GM12878 (cell line): ENCODE data around the gene ABHD8. TPM values are rescaled to one million over a fixed set of nuclear protein-coding genes. Genes with fewer than 3 reads are reported as not detected.
A peak's percentile ranks its signal among the peaks of the same experiment; 100 is the strongest.

Source experiments
- ATAC-seq: fragments of 200-7000 bp; cut with Tn5 transposase; 3 replicates; pipeline ENCODE4 v1.9.1; 2020; ENCODE audit warnings: mild to moderate bottlenecking, moderate library complexity
- BruUV-seq: library from RNA; stranded (reverse); fragments of 400-500 nt; replicated peaks from 2 replicates; lab custom pipeline; 2021; lab: Mats Ljungman, UMichigan
- CTCF ChIA-PET: fragments of 300-600 bp; sonication (Branson Sonifier 250); formaldehyde crosslinking; extraction: SDS; loops from one replicate; lab custom pipeline; 2021; ENCODE audit warnings: inconsistent platforms; lab: Yijun Ruan, JAX
- POLR2A ChIA-PET: fragments of 350-600 bp; formaldehyde crosslinking; extraction: SDS; loops from one replicate; lab custom pipeline; 2021; ENCODE audit warnings: inconsistent platforms; lab: Charles Lee
- RAD21 ChIA-PET: fragments of 300-600 bp; sonication (Branson Sonifier 250); formaldehyde crosslinking; loops from one replicate; lab custom pipeline; 2023; ENCODE audit warnings: antibody characterized with exemption; ENCODE audit not compliant: unreplicated experiment; lab: Charles Lee
- SMC1A ChIA-PET: fragments of 300-600 bp; sonication (Branson Sonifier 250); formaldehyde crosslinking; loops from one replicate; lab custom pipeline; 2023; ENCODE audit not compliant: unreplicated experiment, uncharacterized antibody; lab: Charles Lee
- DNase-seq: peaks from one replicate; pipeline ENCODE4 v3.0.0-alpha.2; 2011; ENCODE audit warnings: low read depth, low spot score
- FAIRE-seq: peaks from 3 replicates; lab custom pipeline; 2011; peaks lifted over from hg19 to GRCh38; lab: Jason Lieb, UNC
- H2AFZ ChIP-seq: 2 replicates; pipeline ENCODE4 v1.6.0; 2011; ENCODE audit warnings: low read depth, low read length, control low read depth; ENCODE audit not compliant: control insufficient read depth
- H3K27ac ChIP-seq: 2 replicates; pipeline ENCODE4 v1.5.1; 2011; ENCODE audit warnings: control low read depth; ENCODE audit not compliant: control insufficient read depth, insufficient read depth
- H3K27me3 ChIP-seq, 2 experiments: replicated peaks in 1 of 2; 2 replicates each; pipeline versions ENCODE4 v1.6.0 to v1.6.1; 2011; ENCODE audit warnings: low read length in 1 of 2; ENCODE audit not compliant: control insufficient read depth in 2 of 2, insufficient read depth in 2 of 2
- H3K36me3 ChIP-seq, 2 experiments: 2 replicates each; pipeline ENCODE4 v1.5.1; 2011; ENCODE audit warnings: low read length in 1 of 2; ENCODE audit not compliant: control insufficient read depth in 2 of 2, insufficient read depth in 2 of 2
- H3K4me1 ChIP-seq: 2 replicates; pipeline ENCODE4 v1.6.1; 2011; ENCODE audit warnings: mild to moderate bottlenecking, low read length, moderate library complexity, mixed read lengths; ENCODE audit not compliant: control insufficient read depth, insufficient read depth
- H3K4me2 ChIP-seq: 2 replicates; pipeline ENCODE4 v1.6.0; 2011; ENCODE audit warnings: control low read depth; ENCODE audit not compliant: control insufficient read depth, insufficient read depth
- H3K4me3 ChIP-seq: fragments of 200-600 bp; sonication (generic); 2 replicates; pipeline ENCODE4 v1.5.1; 2016
- H3K79me2 ChIP-seq: 2 replicates; pipeline ENCODE4 v1.6.0; 2011; ENCODE audit warnings: low read length; ENCODE audit not compliant: control insufficient read depth, insufficient read depth
- H3K9ac ChIP-seq: 2 replicates; pipeline ENCODE4 v1.8.0; 2011; ENCODE audit warnings: low read length, control low read depth, mixed read lengths; ENCODE audit not compliant: control insufficient read depth, insufficient read depth
- H3K9me3 ChIP-seq: replicated peaks from 3 replicates; pipeline ENCODE4 v1.5.1; 2011; ENCODE audit warnings: mild to moderate bottlenecking, low read length; ENCODE audit not compliant: control insufficient read depth, insufficient read depth
- H4K20me1 ChIP-seq: 2 replicates; pipeline ENCODE4 v1.6.0; 2011; ENCODE audit not compliant: control insufficient read depth, insufficient read depth
- BHLHE40 ChIP-seq, 2 experiments: fragments of 450-650 bp in 1 of 2; IDR thresholded peaks; 2 replicates each; pipeline ENCODE4 v1.6.1; 2011 to 2017; ENCODE audit warnings: low read depth in 2 of 2, borderline replicate concordance in 1 of 2, improper control_type of control experiment in 1 of 2, low read length in 1 of 2, mild to moderate bottlenecking in 1 of 2
- EGR1 ChIP-seq, 2 experiments: IDR thresholded peaks; 1 replicate in 1 of 2; 2 replicates in 1 of 2; pipeline ENCODE4 v1.6.1; 2011 to 2012; ENCODE audit warnings: low read depth in 2 of 2, low read length in 2 of 2, borderline replicate concordance in 1 of 2, mild to moderate bottlenecking in 1 of 2, moderate library complexity in 1 of 2
- IKZF2 ChIP-seq, 2 experiments: fragments of 450-650 bp; IDR thresholded peaks; 2 replicates each; pipeline ENCODE4 v1.6.1; 2017; ENCODE audit warnings: mild to moderate bottlenecking in 2 of 2, moderate library complexity in 2 of 2
- MYB ChIP-seq: fragments of 150-350 bp; IDR thresholded peaks from 2 replicates; pipeline ENCODE4 v1.6.1; 2014; ENCODE audit warnings: mild to moderate bottlenecking, low read depth, low read length, borderline replicate concordance
- SIN3A ChIP-seq: IDR thresholded peaks from 2 replicates; pipeline ENCODE4 v1.6.1; 2012; ENCODE audit warnings: low read depth, low read length, improper control_type of control experiment
- SUZ12 ChIP-seq: fragments of 200-600 bp; sonication (generic); IDR thresholded peaks from one replicate; pipeline ENCODE4 v1.6.1; 2018; ENCODE audit warnings: antibody characterized with exemption, mild to moderate bottlenecking; ENCODE audit not compliant: unreplicated experiment
- TCF7 ChIP-seq: IDR thresholded peaks from 2 replicates; pipeline ENCODE4 v1.6.1; 2014; ENCODE audit warnings: antibody characterized with exemption, borderline replicate concordance
- ZNF24 ChIP-seq: fragments of 450-650 bp; IDR thresholded peaks from 2 replicates; pipeline ENCODE4 v1.6.1; 2017; ENCODE audit warnings: antibody characterized with exemption, mild to moderate bottlenecking
- WGBS: methylation state at CpG from one replicate; pipeline ENCODE4 v1.1.6; 2016; ENCODE audit warnings: low lambda C conversion rate; ENCODE audit not compliant: insufficient replicate concordance, insufficient coverage; ENCODE audit errors: missing lambda C conversion rate; 5-methylcytosine and 5-hydroxymethylcytosine counted together
- in situ Hi-C: fragments of 300-500 bp; cut with MboI; formaldehyde crosslinking; loops from 9 replicates; pipeline ENCODE4 v1.14.3; 2018; ENCODE audit warnings: mixed read lengths
- intact Hi-C: fragments of 100-400 bp; cut with micrococcal nuclease; formaldehyde crosslinking; loops from one replicate; pipeline ENCODE4 v1.14.2; 2022; ENCODE audit not compliant: unreplicated experiment
- polyA plus RNA-seq, 11 experiments: library from polyadenylated mRNA; depleted of rRNA in 4 of 11; unstranded in 6 of 11; stranded (reverse) in 5 of 11; fragments of >200 nt; fragmentation: Nextera tagmentation in 4 of 11; fragmentation: Illumina TruSeq in 1 of 11; extraction: Ambion mirVana in 4 of 11; extraction: Trizol in 1 of 11; gene quantifications; 1 replicate in 1 of 11; 2 replicates in 10 of 11; pipeline versions ENCODE4 v1.2.1 to v1.2.3, GENCODE V29; 2011 to 2016; ENCODE audit warnings: inconsistent platforms in 2 of 11, missing spikeins in 2 of 11, low read depth in 1 of 11
- total RNA-seq, 4 experiments: library from RNA; depleted of rRNA in 3 of 4; stranded (reverse); fragments of >200 nt in 3 of 4; fragmentation: Illumina TruSeq in 1 of 4; extraction: Trizol in 1 of 4; gene quantifications; 2 replicates each; pipeline versions ENCODE4 v1.2.1 to v1.2.3, GENCODE V29; 2013 to 2021
- TF ChIP-seq, protein P1 (sequence below): IDR thresholded peaks from 2 replicates; pipeline ENCODE4 v1.6.1; 2012; ENCODE audit warnings: low read depth, low read length, improper control_type of control experiment

Gene ABHD8
- total and polyA plus RNA-seq, 10 of the 15 experiments (the other 5 are each of a cell fraction or from before 2014, with no cell fraction given), result 0.03 to 12.5 (median 6.0) TPM

DNA sequence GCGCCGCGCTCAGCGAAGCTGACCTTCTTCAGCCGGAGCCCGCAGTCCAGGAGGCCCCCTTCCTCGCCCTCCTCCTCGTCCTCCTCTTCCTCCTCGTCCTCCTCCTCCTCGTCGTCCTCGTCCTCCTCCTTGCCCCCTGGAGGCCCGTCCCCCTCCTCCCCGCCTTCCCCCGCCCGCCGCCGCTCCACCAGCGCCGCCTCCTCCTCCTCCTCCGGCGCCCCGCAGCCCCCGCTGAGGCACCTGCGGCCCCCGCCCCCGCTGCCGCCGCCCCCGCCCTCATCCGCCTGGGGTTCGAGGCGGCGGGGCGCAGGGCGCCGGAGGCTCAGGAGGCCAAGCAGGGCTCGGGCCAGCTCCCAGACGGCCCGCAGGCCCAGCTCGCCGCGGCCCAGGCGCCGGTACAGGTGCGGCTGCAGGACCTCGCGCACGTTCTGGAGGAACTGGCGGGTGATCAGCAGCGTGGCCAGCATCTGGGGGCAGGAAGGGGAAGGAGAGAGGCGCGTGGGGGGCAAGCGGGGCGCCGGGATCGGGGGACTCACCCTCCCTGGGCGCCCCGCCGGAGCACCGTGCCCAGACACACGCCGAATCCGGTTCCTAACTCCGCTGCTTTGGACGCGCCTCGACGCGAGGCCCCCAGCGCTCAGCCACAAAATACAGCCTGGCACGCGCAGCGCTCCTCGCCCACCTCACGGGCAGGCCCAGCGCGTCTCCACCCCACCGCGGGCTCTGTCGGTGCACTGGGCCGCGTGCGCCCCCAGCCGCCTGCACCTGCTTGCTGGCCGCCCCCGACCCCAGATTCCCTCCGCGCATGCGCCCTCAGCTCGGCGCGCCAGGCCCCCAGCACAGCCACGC lies 25.5 kb upstream of the ABHD8 start:
- ChIA-PET CTCF (no interaction called here), POLR2A (no interaction called here)
- H3K4me3 ChIP-seq, result no peak overlapping the region
- H3K4me1 ChIP-seq, result peaks cover 2% of the 10 kb centered on the region; the same call in 1 of the 2 replicates
- no peaks in the 10 kb centered on the region for H3K79me2 ChIP-seq
- H3K27me3 ChIP-seq, result no peaks in the 10 kb centered on the region; a peak in 2 of 4 replicates
- no peak overlapping the region for H3K27ac ChIP-seq
- TF ChIP-seq SUZ12 (peak; percentile 32), ZNF24 (no peak), MYB (no peak), BHLHE40 (IDR thresholded peaks at IDR 0.05; ENCODE audit: borderline replicate concordance in 1 of 2, low read depth in 2 of 2, low read length in 1 of 2) (peak in 1 of 2 experiments; percentile 23; a peak in 1 of 4 replicates), SIN3A (no peak), TCF7 (no peak), IKZF2 (IDR thresholded peaks at IDR 0.05) (no peak), EGR1 (IDR thresholded peaks at IDR 0.05; ENCODE audit: borderline replicate concordance in 1 of 2, low read depth in 2 of 2, low read length in 2 of 2) (peak in 1 of 2 experiments; percentile 73; a peak in 2 of 3 replicates)
- TF ChIP-seq, protein P1, sequence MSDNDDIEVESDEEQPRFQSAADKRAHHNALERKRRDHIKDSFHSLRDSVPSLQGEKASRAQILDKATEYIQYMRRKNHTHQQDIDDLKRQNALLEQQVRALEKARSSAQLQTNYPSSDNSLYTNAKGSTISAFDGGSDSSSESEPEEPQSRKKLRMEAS, result no peak
- TF ChIP-seq, all 136 proteins: peak for 3
- FAIRE-seq (no peak), ATAC-seq (no peak), DNase-seq (no peak)
- WGBS, result 8% methylated on average over 32 of the region's 94 CpGs
- intact Hi-C loops, result no loop called here
- RAD21 ChIA-PET, result interaction anchor here (0.6 to 0.7 kb wide), 3 partner anchors 24 to 424 kb away, joined by 3 to 4 read pairs (median 3); no protein-coding TSS in a partner anchor
- in situ Hi-C loops, result no loop called here
- no peaks in the 10 kb centered on the region for H3K36me3 ChIP-seq
- peak overlapping the region; percentile 84 for H3K4me2 ChIP-seq
- H3K9ac ChIP-seq, result no peak overlapping the region
- H4K20me1 ChIP-seq, result no peaks in the 10 kb centered on the region
- no peaks in the 10 kb centered on the region; the same call in 2 of the 3 replicates for H3K9me3 ChIP-seq
- BruUV-seq, result no TSS peak
- H2AFZ ChIP-seq, result peak overlapping the region; percentile 39
- SMC1A ChIA-PET, result no interaction called here
